LNCaP clone FGC (cell line): Measurements from ENCODE around the gene CARD19.

ENCODE experiments used
- DNase-seq: peaks from one replicate; pipeline ENCODE4 v3.0.0-alpha.2; 2011; ENCODE audit warnings: low read depth
- H3K4me3 ChIP-seq: 2 replicates; pipeline ENCODE4 v1.5.1; 2011; ENCODE audit warnings: mild to moderate bottlenecking, low read depth, low read length, control low read depth
- TF ChIP-seq, protein P1 (sequence below): IDR thresholded peaks from 2 replicates; pipeline ENCODE4 v1.5.1; 2012; ENCODE audit warnings: mild to moderate bottlenecking; ENCODE audit not compliant: control insufficient read depth, insufficient read depth; ENCODE audit errors: extremely low read depth

CARD19 gene

DNA sequence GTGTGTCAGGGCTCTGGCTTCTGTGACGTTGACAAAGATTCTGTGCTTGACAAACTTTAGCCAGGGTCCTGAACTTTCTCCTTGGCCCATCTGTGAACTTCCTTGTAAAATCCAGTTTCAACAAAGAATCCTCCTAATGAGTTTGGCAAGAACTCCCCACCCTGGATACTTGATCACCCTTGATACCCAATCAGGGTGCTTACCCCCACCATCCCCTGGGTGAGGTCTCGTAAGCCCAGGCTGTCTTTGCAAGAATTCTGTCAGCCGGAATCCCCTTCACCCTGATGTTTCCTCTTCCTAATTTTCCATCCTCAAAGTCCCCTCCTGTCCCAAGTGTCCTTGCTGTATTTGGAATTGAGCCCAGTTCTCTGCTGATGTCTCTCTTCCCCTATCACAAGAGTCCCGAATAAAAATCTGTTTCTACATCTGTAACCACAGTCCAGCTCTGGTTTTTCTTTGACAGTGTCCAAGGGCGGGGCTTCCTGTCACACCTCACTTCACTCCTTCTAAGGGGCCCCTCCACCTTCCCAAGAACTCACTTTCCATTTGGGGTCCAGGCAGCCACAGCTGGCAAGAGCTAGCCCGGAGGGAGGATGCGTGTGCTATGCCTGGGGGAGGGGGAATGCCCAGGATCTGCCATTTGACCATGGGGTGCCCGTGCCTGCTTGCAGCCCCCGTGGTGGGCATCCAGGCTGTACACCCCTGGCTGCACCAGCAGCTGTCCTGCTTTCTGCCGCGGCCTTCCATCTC is 2.7 kb upstream of the CARD19 start:
- no peak for DNase-seq
- H3K4me3 ChIP-seq: no peak overlapping the region
- TF ChIP-seq, protein P1, sequence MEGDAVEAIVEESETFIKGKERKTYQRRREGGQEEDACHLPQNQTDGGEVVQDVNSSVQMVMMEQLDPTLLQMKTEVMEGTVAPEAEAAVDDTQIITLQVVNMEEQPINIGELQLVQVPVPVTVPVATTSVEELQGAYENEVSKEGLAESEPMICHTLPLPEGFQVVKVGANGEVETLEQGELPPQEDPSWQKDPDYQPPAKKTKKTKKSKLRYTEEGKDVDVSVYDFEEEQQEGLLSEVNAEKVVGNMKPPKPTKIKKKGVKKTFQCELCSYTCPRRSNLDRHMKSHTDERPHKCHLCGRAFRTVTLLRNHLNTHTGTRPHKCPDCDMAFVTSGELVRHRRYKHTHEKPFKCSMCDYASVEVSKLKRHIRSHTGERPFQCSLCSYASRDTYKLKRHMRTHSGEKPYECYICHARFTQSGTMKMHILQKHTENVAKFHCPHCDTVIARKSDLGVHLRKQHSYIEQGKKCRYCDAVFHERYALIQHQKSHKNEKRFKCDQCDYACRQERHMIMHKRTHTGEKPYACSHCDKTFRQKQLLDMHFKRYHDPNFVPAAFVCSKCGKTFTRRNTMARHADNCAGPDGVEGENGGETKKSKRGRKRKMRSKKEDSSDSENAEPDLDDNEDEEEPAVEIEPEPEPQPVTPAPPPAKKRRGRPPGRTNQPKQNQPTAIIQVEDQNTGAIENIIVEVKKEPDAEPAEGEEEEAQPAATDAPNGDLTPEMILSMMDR: no peak

DNA sequence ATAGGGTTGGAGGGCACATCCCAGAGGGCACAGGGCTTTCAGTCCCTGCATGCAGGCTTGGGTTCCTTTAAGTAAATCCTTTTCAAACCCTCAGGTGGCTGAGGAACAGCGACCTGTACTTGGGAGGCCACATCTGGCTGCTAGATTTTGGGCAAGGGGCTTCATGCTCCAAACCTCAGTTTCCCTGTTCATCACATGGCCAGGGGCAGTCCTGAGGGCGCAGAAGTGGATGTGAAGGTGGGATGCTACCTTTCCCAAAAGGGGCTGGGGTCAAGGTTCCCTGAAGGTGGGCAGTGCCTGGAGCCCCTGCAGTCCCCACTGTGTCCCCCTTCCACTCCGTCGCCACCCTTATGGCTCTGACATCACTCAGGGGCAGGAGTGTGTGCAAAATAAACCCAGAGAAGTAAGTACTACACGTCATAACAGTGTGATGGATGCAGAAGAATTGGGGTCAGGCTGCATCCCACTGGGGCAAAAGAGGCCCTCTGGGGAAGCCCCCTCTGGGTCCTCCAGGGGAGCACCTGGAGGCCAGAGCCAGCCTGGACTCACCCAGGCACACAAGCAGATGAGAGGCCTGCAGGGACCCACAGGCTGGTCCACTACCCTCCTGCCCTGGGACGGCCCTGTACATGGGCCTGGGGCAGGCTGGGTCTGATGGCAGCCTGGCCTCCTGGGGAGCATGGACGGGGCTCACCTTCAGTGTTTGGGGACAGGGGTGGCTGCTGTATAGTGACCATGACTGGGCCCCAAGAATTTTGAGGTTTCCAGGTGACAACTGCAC is 1.9 kb upstream of the CARD19 start:
- DNase-seq: no peak
- TF ChIP-seq, protein P1: no peak
- H3K4me3 ChIP-seq: no peak overlapping the region

DNA sequence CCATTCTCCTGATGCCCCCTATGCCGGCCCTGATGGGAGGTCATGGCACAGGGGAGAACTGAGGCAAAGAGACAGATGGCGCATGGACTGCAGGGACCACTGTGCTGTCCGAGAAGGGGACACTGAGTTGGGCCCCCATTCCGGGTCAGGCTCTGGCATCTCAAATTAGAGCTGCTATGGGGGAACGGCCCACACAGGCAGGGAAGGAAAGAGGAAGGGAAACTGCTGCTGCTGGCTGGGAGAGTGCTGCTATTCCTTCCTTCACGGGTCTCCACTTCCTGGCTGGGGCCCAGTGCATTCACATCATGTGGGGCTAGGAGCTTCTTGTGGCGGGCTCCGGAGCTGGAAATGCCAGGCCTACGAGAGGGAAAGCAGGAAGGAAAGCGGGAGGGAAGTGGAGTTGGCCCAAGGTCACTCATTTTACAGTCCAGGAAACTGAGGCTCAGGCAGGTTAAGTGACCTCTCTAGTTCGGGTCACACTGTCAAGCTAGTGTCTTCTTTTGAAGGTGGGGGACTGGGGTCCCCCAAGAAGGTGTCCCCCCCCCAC is 1.3 kb upstream of the CARD19 start:
- DNase-seq: no peak
- TF ChIP-seq, protein P1: no peak
- H3K4me3 ChIP-seq: peak overlapping the region; percentile 62

DNA sequence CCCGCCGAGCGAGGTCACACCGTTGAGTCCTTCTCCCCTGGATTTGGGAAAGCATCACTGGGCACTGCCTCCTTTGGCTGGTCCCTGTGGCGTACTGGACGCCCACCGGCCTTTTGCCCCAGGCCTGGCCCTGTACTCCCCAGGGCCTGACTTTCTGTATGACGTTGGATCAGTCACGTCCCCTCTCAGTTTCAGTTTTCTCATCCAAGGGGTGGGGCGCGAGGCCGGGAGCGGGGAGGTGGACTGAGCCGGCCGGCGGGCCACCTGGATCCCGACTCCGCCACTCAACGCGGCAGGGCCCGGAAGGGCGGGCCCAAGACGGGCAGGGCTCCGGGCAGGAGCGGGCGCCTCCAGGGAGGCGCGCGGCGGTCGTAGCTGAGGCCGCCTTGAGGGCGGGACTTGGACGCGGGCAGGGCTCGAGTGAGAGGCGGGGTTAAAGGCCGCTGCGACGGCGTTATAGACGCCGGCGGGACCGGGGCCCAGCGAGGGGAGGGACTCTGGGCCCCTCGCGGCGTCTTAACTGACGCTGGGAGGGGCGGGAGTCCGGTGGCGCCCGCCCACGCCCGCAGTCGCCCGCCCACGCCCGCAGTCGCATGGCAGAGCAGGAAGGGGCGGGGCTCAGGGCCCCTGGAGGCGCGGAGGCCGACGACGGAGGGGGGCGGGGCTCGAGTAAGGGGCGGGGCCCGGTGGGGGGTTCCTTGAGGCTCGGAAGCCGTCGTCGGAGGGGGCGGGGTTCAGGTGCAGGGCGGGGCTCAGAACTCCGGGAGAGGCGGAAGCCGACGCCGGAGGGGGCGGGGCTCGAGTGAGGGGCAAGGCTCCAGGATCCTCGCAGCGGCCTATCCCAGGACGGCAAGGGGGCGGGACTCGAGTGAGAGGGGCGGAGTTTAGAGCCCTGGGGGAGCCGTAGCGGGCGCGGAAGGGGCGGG is 549 bp upstream of the CARD19 start:
- TF ChIP-seq, protein P1: no peak
- peak overlapping the region; percentile 79 for H3K4me3 ChIP-seq
- peak; percentile 94 for DNase-seq

DNA sequence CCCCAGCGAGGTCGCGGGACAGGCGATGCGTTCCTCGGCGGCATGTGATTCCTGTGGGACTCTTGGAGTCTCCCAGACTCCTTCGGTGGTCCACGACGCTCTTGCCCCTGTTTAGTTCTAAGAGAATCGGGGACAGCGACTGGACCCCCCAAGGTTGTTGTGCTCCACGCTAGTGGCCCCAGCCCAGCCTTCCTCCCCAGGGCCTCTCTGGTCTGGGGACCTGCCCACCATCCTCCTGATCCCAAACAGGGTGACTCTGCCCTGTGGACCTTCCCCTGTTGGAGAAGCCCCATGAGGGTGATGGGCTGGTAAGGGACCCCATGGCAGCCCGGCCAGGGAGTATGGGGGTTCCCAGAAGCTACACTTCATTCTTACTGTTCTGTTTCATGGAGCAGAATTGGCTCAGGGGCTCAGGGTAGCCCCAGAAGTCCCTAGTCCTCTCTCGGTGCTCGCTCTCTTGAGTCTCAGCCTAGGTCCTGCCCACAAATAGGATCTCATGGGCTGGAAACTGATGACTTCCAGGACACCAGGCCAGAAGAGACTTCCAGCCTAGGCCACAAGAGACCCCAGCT is 880 bp downstream of the CARD19 start:
- peak overlapping the region; percentile 79 for H3K4me3 ChIP-seq
- DNase-seq: no peak
- TF ChIP-seq, protein P1: no peak
